ENCODE results near the gene PPP3CA. TPM values are rescaled to one million over a fixed set of nuclear protein-coding genes. Genes with fewer than 3 reads are reported as not detected.
A peak's percentile ranks its signal among the peaks of the same experiment; 100 is the strongest.

PPP3CA gene
- total and polyA plus RNA-seq, 7 experiments from 2014 or later = 2.9 to 30.9 (median 16.9) TPM

DNA sequence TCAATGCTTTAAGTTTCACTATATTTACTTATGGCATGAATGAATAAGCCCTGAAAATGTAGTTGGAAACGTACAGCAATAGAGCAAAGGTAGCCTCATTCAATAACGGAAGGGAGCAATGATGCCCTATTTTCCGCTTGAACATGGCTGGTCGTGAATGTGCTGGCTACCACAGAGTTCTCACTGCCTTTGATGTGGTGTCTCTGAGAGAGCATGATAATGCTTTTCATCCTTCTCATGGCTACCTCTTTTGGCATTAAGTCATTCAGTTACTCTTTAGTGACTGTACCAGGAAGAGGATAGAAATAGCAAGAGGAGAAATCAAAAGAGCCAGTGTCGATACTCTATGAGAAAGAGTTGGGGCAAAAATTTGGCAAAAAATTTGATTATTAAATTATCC lies 308.0 kb downstream of the PPP3CA start:
- Histone ChIP-seq H3K27me3 (ENCODE audit: control insufficient read depth in 2 of 2, insufficient read depth in 2 of 2, low read length in 2 of 2) (no peaks in the 10 kb centered on the region), H3K36me3 (ENCODE audit: control insufficient read depth in 2 of 3, insufficient read depth in 3 of 3, low read length in 3 of 3) (no peaks in the 10 kb centered on the region), H3K9me3 (ENCODE audit: control insufficient read depth in 2 of 3, low read length in 3 of 3) (no peaks in the 10 kb centered on the region), H3K4me1 (ENCODE audit: control insufficient read depth in 2 of 2, insufficient read depth in 2 of 2, low read length in 2 of 2) (peaks cover 0 to 32% of the 10 kb centered on the region in 2 donors), H3K4me3 (ENCODE audit: low read length) (no peak overlapping the region), H3K27ac (ENCODE audit: low read depth, low read length) (no peak overlapping the region)
- peaks cover 0 to 29% (median 8%) of the 10 kb centered on the region in 7 donors for H3K4me1 Mint-ChIP-seq
- DNase-seq = no peak
- H3K9me3 Mint-ChIP-seq = no peaks in the 10 kb centered on the region
- H3K4me3 Mint-ChIP-seq = peak overlapping the region in 2 of 10 donors; percentile 10 to 14
- H3K36me3 Mint-ChIP-seq = peaks cover 9 to 39% (median 17%) of the 10 kb centered on the region in 5 donors
- intact Hi-C loops (cut with micrococcal nuclease) = loop anchor here in 1 of 2 donors (2.0 kb wide), 1 partner anchor 19 kb away; no protein-coding TSS in a partner anchor
- peak overlapping the region in 2 of 9 donors; percentile 5 to 14 for H3K27ac Mint-ChIP-seq
- POLR2A ChIA-PET = interaction anchor here (1.2 kb wide), 1 partner anchor 11 kb away, joined by 3 read pairs; no protein-coding TSS in a partner anchor
- CTCF ChIA-PET = interaction anchor here (0.7 kb wide), 1 partner anchor 37 kb away, joined by 4 read pairs; no protein-coding TSS in a partner anchor
- ATAC-seq = no peak
- H3K27me3 Mint-ChIP-seq = no peaks in the 10 kb centered on the region

DNA sequence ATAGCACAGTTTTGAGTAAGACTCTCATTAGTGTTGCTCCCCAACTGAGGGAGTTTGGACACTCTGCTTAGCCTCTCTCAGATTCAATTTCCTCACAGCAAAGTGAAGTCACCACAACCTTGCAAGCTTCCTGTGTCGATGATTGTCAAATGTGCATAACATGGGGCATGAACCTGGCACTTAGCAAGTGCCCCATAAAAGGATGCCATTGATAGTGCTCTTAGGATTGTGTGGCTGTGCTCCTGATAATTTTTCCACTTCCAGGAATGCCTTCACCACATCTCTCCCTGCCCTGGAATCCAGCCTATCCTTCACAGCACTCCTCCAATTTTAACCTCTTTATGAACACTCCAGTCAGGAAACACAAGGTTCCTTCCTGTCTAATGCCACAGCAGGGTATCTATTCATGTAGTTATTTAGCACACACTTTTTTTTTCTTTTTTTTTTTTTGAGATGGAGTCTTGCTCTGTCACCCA lies 309.4 kb downstream of the PPP3CA start:
- peak overlapping the region in 1 of 9 donors; percentile 68 for H3K27ac Mint-ChIP-seq
- Histone ChIP-seq H3K9me3 (ENCODE audit: control insufficient read depth in 2 of 3, low read length in 3 of 3) (no peaks in the 10 kb centered on the region), H3K4me1 (ENCODE audit: control insufficient read depth in 2 of 2, insufficient read depth in 2 of 2, low read length in 2 of 2) (peaks cover 0 to 32% of the 10 kb centered on the region in 2 donors), H3K27ac (ENCODE audit: low read depth, low read length) (no peak overlapping the region), H3K4me3 (ENCODE audit: low read length) (no peak overlapping the region), H3K36me3 (ENCODE audit: control insufficient read depth in 2 of 3, insufficient read depth in 3 of 3, low read length in 3 of 3) (no peaks in the 10 kb centered on the region), H3K27me3 (ENCODE audit: control insufficient read depth in 2 of 2, insufficient read depth in 2 of 2, low read length in 2 of 2) (no peaks in the 10 kb centered on the region)
- H3K4me1 Mint-ChIP-seq = peaks cover 0 to 29% (median 11%) of the 10 kb centered on the region in 7 donors
- intact Hi-C loops (cut with micrococcal nuclease) = loop anchor here (2.0 kb wide), 1 partner anchor 17 kb away; no protein-coding TSS in a partner anchor
- H3K36me3 Mint-ChIP-seq = peaks cover 9 to 51% (median 22%) of the 10 kb centered on the region in 5 donors
- H3K27me3 Mint-ChIP-seq = no peaks in the 10 kb centered on the region
- ATAC-seq (peak; percentile 74), DNase-seq (no peak)
- H3K4me3 Mint-ChIP-seq = peak overlapping the region in 3 of 10 donors; percentile 43 to 68 (median 45)
- no peaks in the 10 kb centered on the region for H3K9me3 Mint-ChIP-seq
- CTCF ChIA-PET = no interaction called here
- POLR2A ChIA-PET = interaction anchor here (1.2 kb wide), 1 partner anchor 12 kb away, joined by 3 read pairs; no protein-coding TSS in a partner anchor

DNA sequence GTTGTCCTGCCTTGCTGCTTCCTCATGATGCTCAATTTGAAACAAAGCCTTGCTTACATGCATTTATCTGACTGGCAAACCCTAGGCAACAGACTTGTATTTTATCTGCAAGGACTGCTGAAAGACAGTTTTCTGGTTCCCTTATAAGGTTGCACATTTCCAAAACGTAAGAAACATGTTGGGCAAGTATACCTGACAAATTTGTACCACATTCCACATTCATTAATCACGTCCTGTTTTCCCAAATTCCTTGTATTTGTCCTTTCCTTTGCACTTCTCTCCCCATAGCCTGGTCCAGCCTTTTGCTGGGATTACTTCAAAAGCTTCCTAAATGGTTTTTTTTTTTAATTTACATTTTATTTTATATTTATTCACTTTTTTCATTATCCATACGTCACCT lies 310.1 kb downstream of the PPP3CA start:
- no peak overlapping the region for H3K27ac ChIP-seq (ENCODE audit: low read depth, low read length)
- no peak overlapping the region for H3K4me3 ChIP-seq (ENCODE audit: low read length)
- Mint-ChIP-seq H3K4me3 (no peak overlapping the region), H3K4me1 (peaks cover 0 to 26% (median 8%) of the 10 kb centered on the region in 7 donors), H3K27me3 (no peaks in the 10 kb centered on the region), H3K36me3 (peaks cover 9 to 51% (median 22%) of the 10 kb centered on the region in 5 donors), H3K9me3 (no peaks in the 10 kb centered on the region), H3K27ac (no peak overlapping the region)
- H3K36me3 ChIP-seq (ENCODE audit: control insufficient read depth in 2 of 3, insufficient read depth in 3 of 3, low read length in 3 of 3) = no peaks in the 10 kb centered on the region
- H3K9me3 ChIP-seq (ENCODE audit: control insufficient read depth in 2 of 3, low read length in 3 of 3) = no peaks in the 10 kb centered on the region
- ATAC-seq (no peak), DNase-seq (no peak)
- ChIA-PET CTCF (no interaction called here), POLR2A (no interaction called here)
- intact Hi-C loops (cut with micrococcal nuclease) = loop anchor here in 1 of 2 donors (2.0 kb wide), 1 partner anchor 16 kb away; no protein-coding TSS in a partner anchor
- peaks cover 0 to 30% of the 10 kb centered on the region in 2 donors for H3K4me1 ChIP-seq (ENCODE audit: control insufficient read depth in 2 of 2, insufficient read depth in 2 of 2, low read length in 2 of 2)
- H3K27me3 ChIP-seq (ENCODE audit: control insufficient read depth in 2 of 2, insufficient read depth in 2 of 2, low read length in 2 of 2) = no peaks in the 10 kb centered on the region

DNA sequence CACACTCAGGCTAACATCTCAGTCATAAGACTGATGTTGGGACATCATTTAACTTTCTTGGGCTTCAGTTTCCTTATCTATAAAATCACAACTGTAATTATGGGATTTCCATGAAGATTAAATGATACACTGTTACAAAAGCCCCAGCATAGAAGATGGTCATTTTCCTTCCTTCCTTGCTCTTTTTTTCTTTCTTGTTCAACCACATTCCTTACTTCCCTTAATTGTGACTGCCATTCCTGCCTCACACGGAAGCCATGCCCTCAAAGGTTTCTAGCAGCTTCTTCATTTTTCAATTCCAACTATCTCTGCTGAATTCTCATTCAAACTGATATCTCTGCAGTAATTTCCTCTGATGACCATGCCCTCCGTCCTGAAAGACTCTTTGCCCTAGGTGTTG lies 311.8 kb downstream of the PPP3CA start:
- peaks cover 0 to 24% of the 10 kb centered on the region in 2 donors for H3K4me1 ChIP-seq (ENCODE audit: control insufficient read depth in 2 of 2, insufficient read depth in 2 of 2, low read length in 2 of 2)
- H3K36me3 ChIP-seq (ENCODE audit: control insufficient read depth in 2 of 3, insufficient read depth in 3 of 3, low read length in 3 of 3) = no peaks in the 10 kb centered on the region
- ATAC-seq (no peak), DNase-seq (no peak)
- Mint-ChIP-seq H3K9me3 (no peaks in the 10 kb centered on the region), H3K36me3 (peaks cover 9 to 58% (median 27%) of the 10 kb centered on the region in 5 donors), H3K27me3 (no peaks in the 10 kb centered on the region), H3K27ac (no peak overlapping the region), H3K4me3 (no peak overlapping the region), H3K4me1 (peaks cover 0 to 21% (median 8%) of the 10 kb centered on the region in 7 donors)
- ChIA-PET POLR2A (no interaction called here), CTCF (no interaction called here)
- H3K27ac ChIP-seq (ENCODE audit: low read depth, low read length) = no peak overlapping the region
- intact Hi-C loops (cut with micrococcal nuclease) = no loop called here
- no peaks in the 10 kb centered on the region for H3K9me3 ChIP-seq (ENCODE audit: control insufficient read depth in 2 of 3, low read length in 3 of 3)
- H3K4me3 ChIP-seq (ENCODE audit: low read length) = no peak overlapping the region
- no peaks in the 10 kb centered on the region for H3K27me3 ChIP-seq (ENCODE audit: control insufficient read depth in 2 of 2, insufficient read depth in 2 of 2, low read length in 2 of 2)

DNA sequence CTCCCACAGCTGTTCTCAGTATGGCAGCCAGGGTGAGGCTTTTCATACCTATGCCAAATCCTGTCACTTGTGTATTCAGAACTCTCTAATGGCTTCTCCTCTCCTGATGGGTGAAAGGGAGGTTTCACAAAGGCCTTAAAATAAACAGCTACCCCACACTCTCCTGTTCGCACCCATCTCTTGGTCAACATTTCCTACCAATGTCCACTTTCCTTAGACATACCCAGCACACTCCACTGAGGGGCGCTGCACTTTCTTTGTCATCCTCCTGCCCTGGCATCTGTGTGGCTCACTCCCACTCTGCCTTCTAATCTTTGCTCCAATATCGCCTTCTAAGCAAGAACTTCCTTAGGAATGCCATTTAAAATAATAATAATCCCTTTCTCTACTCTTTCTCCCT lies 313.3 kb downstream of the PPP3CA start:
- Mint-ChIP-seq H3K4me1 (peaks cover 0 to 17% (median 8%) of the 10 kb centered on the region in 7 donors), H3K36me3 (peaks cover 9 to 60% (median 25%) of the 10 kb centered on the region in 5 donors), H3K4me3 (no peak overlapping the region), H3K9me3 (no peaks in the 10 kb centered on the region), H3K27me3 (no peaks in the 10 kb centered on the region), H3K27ac (no peak overlapping the region)
- H3K27me3 ChIP-seq (ENCODE audit: control insufficient read depth in 2 of 2, insufficient read depth in 2 of 2, low read length in 2 of 2) = no peaks in the 10 kb centered on the region
- H3K36me3 ChIP-seq (ENCODE audit: control insufficient read depth in 2 of 3, insufficient read depth in 3 of 3, low read length in 3 of 3) = no peaks in the 10 kb centered on the region
- CTCF ChIA-PET = no interaction called here
- H3K4me1 ChIP-seq (ENCODE audit: control insufficient read depth in 2 of 2, insufficient read depth in 2 of 2, low read length in 2 of 2) = peaks cover 0 to 11% of the 10 kb centered on the region in 2 donors
- DNase-seq (no peak), ATAC-seq (no peak)
- no peak overlapping the region for H3K27ac ChIP-seq (ENCODE audit: low read depth, low read length)
- POLR2A ChIA-PET = no interaction called here
- intact Hi-C loops (cut with micrococcal nuclease) = no loop called here
- H3K4me3 ChIP-seq (ENCODE audit: low read length) = no peak overlapping the region
- no peaks in the 10 kb centered on the region for H3K9me3 ChIP-seq (ENCODE audit: control insufficient read depth in 2 of 3, low read length in 3 of 3)

DNA sequence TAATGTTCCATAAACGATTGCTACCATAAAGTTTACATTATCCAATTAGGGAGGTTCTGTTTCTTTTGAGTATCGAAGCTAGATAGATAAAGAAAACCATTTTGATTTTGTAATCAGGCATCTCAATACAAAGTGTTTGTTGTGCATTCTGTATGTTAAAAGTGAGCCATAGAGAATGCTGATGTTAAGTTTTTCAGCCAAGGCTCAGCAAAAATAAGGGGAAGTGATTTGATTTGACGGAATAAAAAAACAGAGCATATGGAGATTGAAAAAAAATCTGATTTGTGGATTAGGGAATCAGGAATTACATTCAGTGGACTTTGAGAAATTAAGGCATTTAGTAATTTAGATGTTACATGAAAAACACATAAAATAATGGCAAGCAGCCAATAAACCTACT lies 314.8 kb downstream of the PPP3CA start:
- H3K36me3 Mint-ChIP-seq = peaks cover 3 to 49% (median 16%) of the 10 kb centered on the region in 5 donors
- Histone ChIP-seq H3K27ac (ENCODE audit: low read depth, low read length) (no peak overlapping the region), H3K4me1 (ENCODE audit: control insufficient read depth in 2 of 2, insufficient read depth in 2 of 2, low read length in 2 of 2) (no peaks in the 10 kb centered on the region), H3K36me3 (ENCODE audit: control insufficient read depth in 2 of 3, insufficient read depth in 3 of 3, low read length in 3 of 3) (no peaks in the 10 kb centered on the region), H3K27me3 (ENCODE audit: control insufficient read depth in 2 of 2, insufficient read depth in 2 of 2, low read length in 2 of 2) (no peaks in the 10 kb centered on the region), H3K4me3 (ENCODE audit: low read length) (no peak overlapping the region), H3K9me3 (ENCODE audit: control insufficient read depth in 2 of 3, low read length in 3 of 3) (no peaks in the 10 kb centered on the region)
- no peak overlapping the region for H3K27ac Mint-ChIP-seq
- ATAC-seq (no peak), DNase-seq (no peak)
- POLR2A ChIA-PET = interaction anchor here (0.5 kb wide), 1 partner anchor 19 kb away, joined by 3 read pairs; no protein-coding TSS in a partner anchor
- CTCF ChIA-PET = no interaction called here
- intact Hi-C loops (cut with micrococcal nuclease) = no loop called here
- H3K4me1 Mint-ChIP-seq = peaks cover 0 to 10% (median under 1%) of the 10 kb centered on the region in 7 donors
- H3K9me3 Mint-ChIP-seq = no peaks in the 10 kb centered on the region
- no peaks in the 10 kb centered on the region for H3K27me3 Mint-ChIP-seq
- H3K4me3 Mint-ChIP-seq = no peak overlapping the region

DNA sequence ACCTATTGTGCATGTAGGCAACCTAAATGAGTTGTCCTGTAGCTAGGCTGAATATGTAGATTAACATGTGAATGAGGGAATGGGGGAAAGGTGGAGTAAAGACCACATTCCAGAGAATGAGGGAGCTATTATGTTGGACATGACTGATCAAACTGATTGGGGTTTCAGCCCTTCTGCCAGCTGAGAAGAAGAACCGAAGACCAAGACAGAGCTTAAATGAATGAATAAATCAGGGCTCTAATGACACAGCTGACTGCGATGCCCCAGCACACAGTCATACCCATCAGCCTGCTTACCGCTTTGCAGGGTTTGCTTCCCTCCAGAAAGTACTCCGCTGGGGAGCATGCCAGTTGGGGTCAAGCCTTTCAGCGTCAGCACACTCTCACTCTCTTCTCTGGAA lies 315.4 kb downstream of the PPP3CA start:
- POLR2A ChIA-PET = interaction anchor here (0.5 kb wide), 1 partner anchor 18 kb away, joined by 3 read pairs; no protein-coding TSS in a partner anchor
- no peaks in the 10 kb centered on the region for H3K27me3 Mint-ChIP-seq
- CTCF ChIA-PET = no interaction called here

More for the DNA sequence above, 315.4 kb downstream of the PPP3CA start:
- no peak overlapping the region for H3K27ac ChIP-seq (ENCODE audit: low read depth, low read length)
- Mint-ChIP-seq H3K9me3 (no peaks in the 10 kb centered on the region), H3K4me1 (peaks cover 0 to 9% (median 0%) of the 10 kb centered on the region in 7 donors), H3K36me3 (peaks cover 3 to 52% (median 16%) of the 10 kb centered on the region in 5 donors), H3K27ac (no peak overlapping the region), H3K4me3 (no peak overlapping the region)
- no peaks in the 10 kb centered on the region for H3K4me1 ChIP-seq (ENCODE audit: control insufficient read depth in 2 of 2, insufficient read depth in 2 of 2, low read length in 2 of 2)
- H3K4me3 ChIP-seq (ENCODE audit: low read length) = no peak overlapping the region
- no peaks in the 10 kb centered on the region for H3K27me3 ChIP-seq (ENCODE audit: control insufficient read depth in 2 of 2, insufficient read depth in 2 of 2, low read length in 2 of 2)
- H3K36me3 ChIP-seq (ENCODE audit: control insufficient read depth in 2 of 3, insufficient read depth in 3 of 3, low read length in 3 of 3) = no peaks in the 10 kb centered on the region
- DNase-seq (no peak), ATAC-seq (no peak)
- no peaks in the 10 kb centered on the region for H3K9me3 ChIP-seq (ENCODE audit: control insufficient read depth in 2 of 3, low read length in 3 of 3)
- intact Hi-C loops (cut with micrococcal nuclease) = no loop called here

All from naive thymus-derived CD4-positive, alpha-beta T cell (primary cell).